ENCODE results near the gene SUFU. TPM values are rescaled to one million over a fixed set of nuclear protein-coding genes. Genes with fewer than 3 reads are reported as not detected.
"Not testable (repeated sequence)": the region's sequence is repeated elsewhere in the genome, so short reads cannot be mapped to it uniquely, and the experiment has no call there.

The SUFU gene
- total RNA-seq = 3.1 and 6.4 TPM in 2 replicates

GRCh38 chr10:102503264-102504178 lies at the start of gene SUFU:
Gene SUFU (plus strand): TSS chr10:102503972. CDS start chr10:102504153, 181 bp downstream.
- peak; percentile 98 to 100 for DNase-seq (ENCODE audit: low read depth in 2 of 2)

- DNase-seq (ENCODE audit: low read depth in 2 of 2) = not testable (repeated sequence)
Measured at GRCh38 chr10:102454662-102455487, 48.9 kb upstream of the SUFU start.

- no peak for DNase-seq (ENCODE audit: low read depth in 2 of 2)
Measured at GRCh38 chr10:102455893-102456471, 47.8 kb upstream of the SUFU start.

GRCh38 chr10:102457591-102458150 lies 46.1 kb upstream of the SUFU start:
- no peak for DNase-seq (ENCODE audit: low read depth in 2 of 2)

GRCh38 chr10:102458656-102459055 lies 45.1 kb upstream of the SUFU start:
- no peak for DNase-seq (ENCODE audit: low read depth in 2 of 2)

GRCh38 chr10:102460836-102461186 lies 43.0 kb upstream of the SUFU start:
- no peak for DNase-seq (ENCODE audit: low read depth in 2 of 2)

- DNase-seq (ENCODE audit: low read depth in 2 of 2) = peak; percentile 46 to 82
Measured at GRCh38 chr10:102461187-102462054, 42.4 kb upstream of the SUFU start.

- DNase-seq (ENCODE audit: low read depth in 2 of 2) = no peak
Measured at GRCh38 chr10:102462512-102463054, 41.2 kb upstream of the SUFU start.

GRCh38 chr10:102463983-102464382 lies 39.8 kb upstream of the SUFU start:
- no peak for DNase-seq (ENCODE audit: low read depth in 2 of 2)

GRCh38 chr10:102465466-102465865 lies 38.3 kb upstream of the SUFU start:
- DNase-seq (ENCODE audit: low read depth in 2 of 2) = no peak

GRCh38 chr10:102467318-102467717 lies 36.5 kb upstream of the SUFU start:
- no peak for DNase-seq (ENCODE audit: low read depth in 2 of 2)

GRCh38 chr10:102467971-102468438 lies 35.8 kb upstream of the SUFU start:
- no peak for DNase-seq (ENCODE audit: low read depth in 2 of 2)

- DNase-seq (ENCODE audit: low read depth in 2 of 2) = no peak
Measured at GRCh38 chr10:102468683-102469082, 35.1 kb upstream of the SUFU start.

- no peak for DNase-seq (ENCODE audit: low read depth in 2 of 2)
Measured at GRCh38 chr10:102470579-102471546, 32.9 kb upstream of the SUFU start.

- no peak for DNase-seq (ENCODE audit: low read depth in 2 of 2)
Measured at GRCh38 chr10:102473445-102474331, 30.1 kb upstream of the SUFU start.

GRCh38 chr10:102475451-102476040 lies 28.2 kb upstream of the SUFU start:
- no peak for DNase-seq (ENCODE audit: low read depth in 2 of 2)

GRCh38 chr10:102476466-102477141 lies 27.2 kb upstream of the SUFU start:
- DNase-seq (ENCODE audit: low read depth in 2 of 2) = no peak
